HEK293 (cell line): Measurements from ENCODE around the gene UQCC3.

Experiments
- CTCF ChIA-PET: fragments of 350-600 bp; formaldehyde crosslinking; extraction: SDS; loops from one replicate; lab custom pipeline; 2021; ENCODE audit warnings: antibody characterized with exemption; lab: Yijun Ruan, JAX
- POLR2A ChIA-PET: fragments of 300-600 bp; formaldehyde crosslinking; extraction: SDS; loops from one replicate; lab custom pipeline; 2020; ENCODE audit warnings: antibody characterized with exemption, inconsistent platforms; lab: Yijun Ruan, JAX
- H3K27ac ChIP-seq: fragments of 200-500 bp; sonication (Bioruptor generic); 2 replicates; pipeline ENCODE4 v1.5.1; 2014; ENCODE audit warnings: low read depth, low read length, control low read depth, inconsistent platforms; ENCODE audit errors: extremely low read depth
- H3K36me3 ChIP-seq, 2 experiments: fragments of 200-500 bp in 1 of 2; sonication (Bioruptor generic) in 1 of 2; 1 replicate in 1 of 2; 2 replicates in 1 of 2; pipeline ENCODE4 v1.5.1; 2014 to 2017; ENCODE audit warnings: inconsistent platforms in 2 of 2, low read length in 2 of 2; ENCODE audit not compliant: control insufficient read depth in 2 of 2, insufficient read depth in 1 of 2
- H3K4me1 ChIP-seq: fragments of 200-500 bp; sonication (Bioruptor generic); 2 replicates; pipeline ENCODE4 v1.5.1; 2014; ENCODE audit warnings: mild to moderate bottlenecking, low read length, inconsistent platforms; ENCODE audit not compliant: control insufficient read depth, insufficient read depth
- H3K4me3 ChIP-seq: 2 replicates; pipeline ENCODE4 v1.5.1; 2011; ENCODE audit warnings: low read depth, mild to moderate bottlenecking, control low read depth, low read length, moderate library complexity
- H3K9me3 ChIP-seq: fragments of 200-500 bp; sonication (Bioruptor generic); 2 replicates; pipeline ENCODE4 v1.5.1; 2014; ENCODE audit warnings: low read depth, low read length, inconsistent platforms; ENCODE audit not compliant: control insufficient read depth, insufficient read depth
- ATF2 ChIP-seq: fragments of 450-650 bp; formaldehyde crosslinking; IDR thresholded peaks from 2 replicates; pipeline ENCODE4 v1.5.1; 2016; ENCODE audit warnings: missing biosample characterization, missing genetic modification characterization, low read depth
- BCL11B ChIP-seq: fragments of 450-650 bp; formaldehyde crosslinking; IDR thresholded peaks from 2 replicates; pipeline ENCODE4 v1.5.1; 2016; ENCODE audit warnings: low read depth, missing biosample characterization, missing genetic modification characterization
- GLIS2 ChIP-seq: fragments of 450-650 bp; formaldehyde crosslinking; IDR thresholded peaks from 2 replicates; pipeline ENCODE4 v1.5.1; 2016; ENCODE audit warnings: missing biosample characterization, missing genetic modification characterization
- KLF9 ChIP-seq: fragments of 450-650 bp; formaldehyde crosslinking; IDR thresholded peaks from 2 replicates; pipeline ENCODE4 v1.5.1; 2016; ENCODE audit warnings: missing biosample characterization, missing genetic modification characterization, low read depth
- OSR2 ChIP-seq: fragments of 450-650 bp; formaldehyde crosslinking; IDR thresholded peaks from 2 replicates; pipeline ENCODE4 v1.5.1; 2016; ENCODE audit warnings: missing biosample characterization, missing genetic modification characterization
- OVOL3 ChIP-seq: fragments of 450-650 bp; formaldehyde crosslinking; IDR thresholded peaks from 2 replicates; pipeline ENCODE4 v1.5.1; 2016; ENCODE audit warnings: missing biosample characterization, missing genetic modification characterization
- PRDM1 ChIP-seq: fragments of 450-650 bp; formaldehyde crosslinking; IDR thresholded peaks from 2 replicates; pipeline ENCODE4; 2016; ENCODE audit warnings: missing biosample characterization, missing genetic modification characterization
- SCRT2 ChIP-seq: fragments of 450-650 bp; formaldehyde crosslinking; IDR thresholded peaks from 2 replicates; pipeline ENCODE4 v1.5.1; 2016; ENCODE audit warnings: missing biosample characterization, missing genetic modification characterization
- WT1 ChIP-seq: fragments of 450-650 bp; formaldehyde crosslinking; IDR thresholded peaks from 2 replicates; pipeline ENCODE4 v1.5.1; 2016; ENCODE audit warnings: missing biosample characterization, missing genetic modification characterization
- ZBTB17 ChIP-seq: fragments of 450-650 bp; formaldehyde crosslinking; IDR thresholded peaks from 2 replicates; pipeline ENCODE4 v1.5.1; 2016; ENCODE audit warnings: missing biosample characterization, missing genetic modification characterization
- ZBTB20 ChIP-seq: fragments of 450-650 bp; formaldehyde crosslinking; IDR thresholded peaks from 2 replicates; pipeline ENCODE4 v1.5.1; 2016; ENCODE audit warnings: missing biosample characterization, missing genetic modification characterization
- ZFHX2 ChIP-seq: fragments of 450-650 bp; formaldehyde crosslinking; conservative IDR thresholded peaks from 2 replicates; pipeline ENCODE4 v1.5.1; 2016; ENCODE audit warnings: missing biosample characterization, missing genetic modification characterization
- ZNF121 ChIP-seq: fragments of 450-650 bp; formaldehyde crosslinking; IDR thresholded peaks from 2 replicates; pipeline ENCODE4 v1.5.1; 2016; ENCODE audit warnings: missing biosample characterization, missing genetic modification characterization
- ZNF146 ChIP-seq: fragments of 450-650 bp; formaldehyde crosslinking; IDR thresholded peaks from 2 replicates; pipeline ENCODE4 v1.5.1; 2016; ENCODE audit warnings: missing biosample characterization, missing genetic modification characterization
- ZNF18 ChIP-seq: fragments of 450-650 bp; formaldehyde crosslinking; IDR thresholded peaks from 2 replicates; pipeline ENCODE4 v1.5.1; 2016; ENCODE audit warnings: missing biosample characterization, missing genetic modification characterization
- ZNF335 ChIP-seq: fragments of 450-650 bp; formaldehyde crosslinking; conservative IDR thresholded peaks from 2 replicates; pipeline ENCODE4 v1.5.1; 2016; ENCODE audit warnings: missing biosample characterization, missing genetic modification characterization
- ZNF341 ChIP-seq: fragments of 450-650 bp; formaldehyde crosslinking; IDR thresholded peaks from 2 replicates; pipeline ENCODE4; 2016; ENCODE audit warnings: low read depth, missing biosample characterization, missing genetic modification characterization
- ZNF37A ChIP-seq: fragments of 450-650 bp; IDR thresholded peaks from 2 replicates; pipeline ENCODE4 v1.5.1; 2018; ENCODE audit warnings: missing biosample characterization, missing genetic modification characterization
- ZNF394 ChIP-seq: fragments of 450-650 bp; formaldehyde crosslinking; IDR thresholded peaks from 2 replicates; pipeline ENCODE4 v1.5.1; 2016; ENCODE audit warnings: missing biosample characterization, missing genetic modification characterization, mild to moderate bottlenecking, moderate library complexity, borderline replicate concordance
- ZNF600 ChIP-seq: fragments of 450-650 bp; formaldehyde crosslinking; IDR thresholded peaks from 2 replicates; pipeline ENCODE4 v1.5.1; 2016; ENCODE audit warnings: missing biosample characterization, missing genetic modification characterization
- ZNF677 ChIP-seq: fragments of 450-650 bp; IDR thresholded peaks from 2 replicates; pipeline ENCODE4 v1.5.0; 2018; ENCODE audit warnings: missing biosample characterization, mild to moderate bottlenecking, missing genetic modification characterization, moderate library complexity
- ZNF776 ChIP-seq: fragments of 450-650 bp; formaldehyde crosslinking; IDR thresholded peaks from 2 replicates; pipeline ENCODE4 v1.5.0; 2017; ENCODE audit warnings: missing biosample characterization, missing genetic modification characterization, borderline replicate concordance
- TF ChIP-seq, protein P1 (sequence below): fragments of 450-650 bp; formaldehyde crosslinking; IDR thresholded peaks from 2 replicates; pipeline ENCODE4 v1.5.1; 2016; ENCODE audit warnings: missing biosample characterization, missing genetic modification characterization

The UQCC3 gene

GRCh38 chr11:62654297-62654696, 17.2 kb upstream of the UQCC3 start:
- no peaks in the 10 kb centered on the region for H3K9me3 ChIP-seq
- no peaks in the 10 kb centered on the region for H3K4me1 ChIP-seq
- H3K36me3 ChIP-seq = peaks cover 0 to 12% of the 10 kb centered on the region in 2 experiments; a peak in 1 of 3 replicates
- TF ChIP-seq OVOL3 (tag by site-specific recombination) (no peak), ZNF121 (tag by site-specific recombination) (peak; percentile 77; the same call in 1 of the 2 replicates), PRDM1 (tag by site-specific recombination) (no peak)
- no peak overlapping the region for H3K4me3 ChIP-seq
- H3K27ac ChIP-seq = peak overlapping the region; percentile 22; the same call in 1 of the 2 replicates
- ChIA-PET POLR2A (interaction anchor here (1.8 to 4.6 kb wide), 4 partner anchors 11 to 80 kb away, joined by 5 to 72 read pairs (median 30); partner anchors contain the start of genes B3GAT3, C11orf98, CSKMT and EEF1G), CTCF (interaction anchor here (1.2 to 1.7 kb wide), 3 partner anchors 10 to 132 kb away, joined by 3 read pairs; no protein-coding TSS in a partner anchor)

DNA sequence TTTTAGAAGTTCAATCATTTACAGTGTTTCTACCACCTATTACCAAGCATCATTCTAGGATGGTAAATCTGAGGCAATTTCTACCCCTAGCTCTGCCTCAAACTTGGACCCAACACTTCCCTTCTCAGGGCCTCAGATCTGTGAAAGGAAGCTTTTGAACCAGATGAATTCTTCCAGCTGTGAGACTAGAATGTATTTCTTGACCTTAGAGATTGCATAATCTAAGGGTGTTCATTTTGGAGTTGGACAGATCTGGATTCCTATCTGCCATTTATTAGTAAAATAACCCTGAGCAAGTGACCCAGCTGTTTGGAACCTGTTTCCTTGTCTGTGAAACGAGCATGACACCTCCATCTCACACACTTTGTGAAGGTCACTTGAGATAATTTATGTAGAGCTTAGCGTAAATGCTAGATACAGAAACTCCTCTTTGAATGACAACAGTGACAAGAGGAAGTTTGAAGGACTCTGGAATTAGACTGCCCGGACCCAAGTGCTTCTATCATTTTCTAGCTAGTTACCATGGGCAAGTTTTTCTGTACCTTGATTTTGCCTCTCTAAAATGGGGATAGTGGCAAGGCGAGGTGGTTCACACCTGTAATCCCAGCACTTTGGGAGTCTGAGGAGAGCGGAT, 14.6 kb upstream of the UQCC3 start:
- POLR2A ChIA-PET = interaction anchor here (1.0 to 4.6 kb wide), 6 partner anchors 8 to 184 kb away, joined by 3 to 72 read pairs (median 9); partner anchors contain the start of genes C11orf98, CSKMT, GANAB and LBHD1
- Histone ChIP-seq H3K4me1 (no peaks in the 10 kb centered on the region), H3K4me3 (no peak overlapping the region), H3K27ac (no peak overlapping the region), H3K36me3 (no peaks in the 10 kb centered on the region), H3K9me3 (no peaks in the 10 kb centered on the region)
- TF ChIP-seq ATF2 (tag by site-specific recombination) (no peak), ZNF18 (tag by site-specific recombination) (no peak), ZNF600 (tag by site-specific recombination) (no peak)
- CTCF ChIA-PET = interaction anchor here (0.7 to 1.6 kb wide), 5 partner anchors 18 to 104 kb away, joined by 3 to 9 read pairs (median 3); partner anchors contain the start of gene TUT1

DNA sequence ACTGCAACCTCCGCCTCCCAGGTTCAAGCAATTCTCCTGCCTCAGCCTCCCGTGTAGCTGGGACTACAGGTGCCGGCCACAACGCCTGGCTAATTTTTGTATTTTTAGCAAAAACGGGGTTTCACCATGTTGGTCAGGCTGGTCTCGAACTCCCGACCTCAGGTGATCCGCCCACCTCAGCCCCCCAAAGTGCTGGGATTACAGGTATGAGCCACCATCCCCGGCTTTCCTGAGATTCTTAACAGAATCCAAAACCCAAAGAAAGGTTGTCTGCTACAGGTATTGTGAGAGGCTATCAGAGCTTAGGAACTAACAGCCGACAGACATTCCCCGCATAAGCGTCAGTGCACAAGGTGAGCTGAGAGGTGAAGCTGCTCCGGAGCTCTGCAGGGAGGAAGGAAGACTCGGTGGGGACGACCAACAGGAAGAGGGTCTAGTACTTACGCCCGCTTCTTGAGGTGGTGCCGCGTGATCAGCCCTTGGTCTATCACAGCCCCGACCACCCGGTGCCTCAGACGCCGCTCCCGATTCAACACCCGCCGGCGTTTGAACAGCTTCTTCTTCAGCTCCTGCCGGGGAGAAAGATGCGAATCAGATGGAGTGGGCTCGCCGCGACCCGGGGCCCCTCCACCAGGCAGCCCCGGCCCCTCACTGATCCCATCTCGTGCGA, 6.9 kb upstream of the UQCC3 start:
- Histone ChIP-seq H3K27ac (peak overlapping the region; percentile 66), H3K9me3 (no peaks in the 10 kb centered on the region), H3K36me3 (peaks cover 0 to 39% of the 10 kb centered on the region in 2 experiments; a peak in 2 of 3 replicates), H3K4me1 (no peaks in the 10 kb centered on the region), H3K4me3 (peak overlapping the region; percentile 89)
- ChIA-PET CTCF (interaction anchor here (0.6 to 2.5 kb wide), 10 partner anchors 9 to 121 kb away, joined by 3 to 10 read pairs (median 3); no protein-coding TSS in a partner anchor), POLR2A (interaction anchor here (0.6 to 5.0 kb wide), 49 partner anchors 9 to 240 kb away, joined by 3 to 90 read pairs (median 6); partner anchors contain the start of genes B3GAT3, EEF1G, GANAB and HNRNPUL2)
- TF ChIP-seq, protein P1, sequence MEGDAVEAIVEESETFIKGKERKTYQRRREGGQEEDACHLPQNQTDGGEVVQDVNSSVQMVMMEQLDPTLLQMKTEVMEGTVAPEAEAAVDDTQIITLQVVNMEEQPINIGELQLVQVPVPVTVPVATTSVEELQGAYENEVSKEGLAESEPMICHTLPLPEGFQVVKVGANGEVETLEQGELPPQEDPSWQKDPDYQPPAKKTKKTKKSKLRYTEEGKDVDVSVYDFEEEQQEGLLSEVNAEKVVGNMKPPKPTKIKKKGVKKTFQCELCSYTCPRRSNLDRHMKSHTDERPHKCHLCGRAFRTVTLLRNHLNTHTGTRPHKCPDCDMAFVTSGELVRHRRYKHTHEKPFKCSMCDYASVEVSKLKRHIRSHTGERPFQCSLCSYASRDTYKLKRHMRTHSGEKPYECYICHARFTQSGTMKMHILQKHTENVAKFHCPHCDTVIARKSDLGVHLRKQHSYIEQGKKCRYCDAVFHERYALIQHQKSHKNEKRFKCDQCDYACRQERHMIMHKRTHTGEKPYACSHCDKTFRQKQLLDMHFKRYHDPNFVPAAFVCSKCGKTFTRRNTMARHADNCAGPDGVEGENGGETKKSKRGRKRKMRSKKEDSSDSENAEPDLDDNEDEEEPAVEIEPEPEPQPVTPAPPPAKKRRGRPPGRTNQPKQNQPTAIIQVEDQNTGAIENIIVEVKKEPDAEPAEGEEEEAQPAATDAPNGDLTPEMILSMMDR (tag by site-specific recombination) = no peak
- TF ChIP-seq ZNF341 (tag by site-specific recombination) = peak; percentile 87
- TF ChIP-seq BCL11B (tag by site-specific recombination) = no peak
- peak; percentile 41; the same call in 1 of the 2 replicates for TF ChIP-seq ZNF335 (tag by site-specific recombination)
- no peak for TF ChIP-seq ZNF677
- TF ChIP-seq ZNF37A (tag by site-specific recombination) = no peak
- peak; percentile 89 for TF ChIP-seq ZBTB20 (tag by site-specific recombination)
- TF ChIP-seq ZNF776 (tag by site-specific recombination) = no peak
- TF ChIP-seq GLIS2 (tag by site-specific recombination) = peak; percentile 41; the same call in 1 of the 2 replicates
- 0 out of 2 replicates have a peak, but pooled peaks have one; percentile 46 for TF ChIP-seq ZBTB17 (tag by site-specific recombination)
- TF ChIP-seq OSR2 = no peak
- TF ChIP-seq SCRT2 = peak; percentile 25; the same call in 1 of the 2 replicates
- no peak for TF ChIP-seq WT1 (tag by site-specific recombination)
- 0 out of 2 replicates have a peak, but pooled peaks have one; percentile 12 for TF ChIP-seq KLF9
- peak; percentile 51 for TF ChIP-seq ZFHX2 (tag by site-specific recombination)
- no peak for TF ChIP-seq ZNF146 (tag by site-specific recombination)
- TF ChIP-seq ZNF394 (tag by site-specific recombination) = 0 out of 2 replicates have a peak, but pooled peaks have one; percentile 11
